Sigmoid colon (tissue), 4 donors: Measurements from ENCODE around the gene CAMTA1.

ENCODE experiments used
- POLR2AphosphoS5 ChIP-seq, 4 donors: sonication (generic); formaldehyde crosslinking; IDR thresholded peaks; one replicate each; pipeline ENCODE4 v1.6.1; 2017; ENCODE audit warnings: antibody characterized with exemption in 4 of 4
- TF ChIP-seq, protein P1 (sequence below), 4 experiments: fragments of 450-650 bp in 3 of 4; fragments of 200-600 bp in 1 of 4; IDR thresholded peaks; one replicate each; pipeline ENCODE4 v1.5.1; 2016 to 2019; ENCODE audit warnings: antibody characterized with exemption in 4 of 4, mild to moderate bottlenecking in 3 of 4, moderate library complexity in 2 of 4

DNA sequence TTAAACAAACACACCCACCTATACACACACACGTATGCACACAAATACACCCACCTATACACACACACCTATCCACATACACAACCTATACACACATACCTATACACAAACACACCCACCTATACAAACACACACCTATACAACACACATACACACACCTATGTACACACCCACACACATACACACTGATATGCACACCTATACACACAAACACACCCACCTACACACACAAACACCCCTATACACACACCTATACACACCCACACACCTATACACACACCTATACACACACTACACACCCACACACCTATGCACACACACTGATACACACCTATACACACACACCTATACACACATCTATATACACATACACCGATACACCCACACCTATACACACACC lies 870.1 kb downstream of the CAMTA1 start:
- TF ChIP-seq, protein P1, sequence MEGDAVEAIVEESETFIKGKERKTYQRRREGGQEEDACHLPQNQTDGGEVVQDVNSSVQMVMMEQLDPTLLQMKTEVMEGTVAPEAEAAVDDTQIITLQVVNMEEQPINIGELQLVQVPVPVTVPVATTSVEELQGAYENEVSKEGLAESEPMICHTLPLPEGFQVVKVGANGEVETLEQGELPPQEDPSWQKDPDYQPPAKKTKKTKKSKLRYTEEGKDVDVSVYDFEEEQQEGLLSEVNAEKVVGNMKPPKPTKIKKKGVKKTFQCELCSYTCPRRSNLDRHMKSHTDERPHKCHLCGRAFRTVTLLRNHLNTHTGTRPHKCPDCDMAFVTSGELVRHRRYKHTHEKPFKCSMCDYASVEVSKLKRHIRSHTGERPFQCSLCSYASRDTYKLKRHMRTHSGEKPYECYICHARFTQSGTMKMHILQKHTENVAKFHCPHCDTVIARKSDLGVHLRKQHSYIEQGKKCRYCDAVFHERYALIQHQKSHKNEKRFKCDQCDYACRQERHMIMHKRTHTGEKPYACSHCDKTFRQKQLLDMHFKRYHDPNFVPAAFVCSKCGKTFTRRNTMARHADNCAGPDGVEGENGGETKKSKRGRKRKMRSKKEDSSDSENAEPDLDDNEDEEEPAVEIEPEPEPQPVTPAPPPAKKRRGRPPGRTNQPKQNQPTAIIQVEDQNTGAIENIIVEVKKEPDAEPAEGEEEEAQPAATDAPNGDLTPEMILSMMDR (IDR thresholded peaks at IDR 0.05) = no peak
- TF ChIP-seq POLR2AphosphoS5 (IDR thresholded peaks at IDR 0.05) = no peak
